ENCODE results near the gene TENM4.

The TENM4 gene

DNA sequence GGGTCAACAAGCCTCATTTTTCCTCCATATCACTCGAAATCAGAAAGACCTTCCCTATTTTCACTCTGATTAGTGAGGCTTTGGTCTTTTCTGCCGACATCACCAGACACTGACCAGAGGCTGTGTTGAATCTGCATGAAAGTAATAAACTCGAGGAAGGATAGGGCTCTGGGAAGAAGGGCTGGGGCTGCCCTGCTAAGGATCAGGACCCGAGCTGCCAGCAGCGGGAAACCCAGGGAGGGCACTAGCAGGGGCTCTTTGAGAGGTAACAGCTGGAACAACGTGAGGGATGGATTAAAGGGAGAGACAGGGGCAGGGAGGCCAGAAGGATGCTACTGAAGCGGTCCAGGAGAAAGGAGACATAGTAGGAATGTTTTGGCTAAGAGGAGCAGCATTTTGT lies 488.7 kb downstream of the TENM4 start:
- no peak for DNase-seq

DNA sequence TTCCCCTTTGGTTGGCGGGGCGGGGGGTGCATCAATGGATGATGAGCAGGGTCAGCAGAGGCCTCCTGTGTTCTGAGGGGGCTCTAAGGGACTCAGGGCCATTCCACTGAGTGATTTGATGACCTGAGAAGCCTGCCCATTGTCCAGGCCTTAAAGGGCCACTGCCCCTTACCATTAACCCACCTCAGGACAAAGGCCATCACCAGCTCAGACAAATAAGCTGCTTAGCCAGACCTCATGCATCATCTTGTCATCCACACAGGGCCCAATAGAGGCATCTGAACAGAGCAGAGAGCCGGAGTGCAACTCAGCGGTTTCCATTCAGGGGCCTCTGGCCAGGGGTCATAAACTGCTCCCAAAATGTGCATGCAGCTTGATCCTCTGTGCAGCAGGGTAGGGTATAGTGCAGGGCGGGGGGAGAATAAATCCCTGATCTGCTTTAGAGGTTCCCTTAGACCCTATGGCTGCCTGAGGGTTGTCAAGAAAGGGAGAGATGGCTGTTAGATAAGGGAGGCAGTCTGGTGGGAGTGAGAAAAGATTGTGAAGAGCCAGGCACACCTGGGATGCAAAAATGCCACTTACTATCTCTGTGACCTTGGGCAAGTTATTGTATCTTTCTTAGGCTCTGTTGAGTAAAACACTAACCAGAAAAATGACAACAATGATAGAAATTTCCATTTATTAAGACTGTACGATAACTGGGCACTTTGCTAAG lies 490.7 kb downstream of the TENM4 start:
- no peak for DNase-seq

DNA sequence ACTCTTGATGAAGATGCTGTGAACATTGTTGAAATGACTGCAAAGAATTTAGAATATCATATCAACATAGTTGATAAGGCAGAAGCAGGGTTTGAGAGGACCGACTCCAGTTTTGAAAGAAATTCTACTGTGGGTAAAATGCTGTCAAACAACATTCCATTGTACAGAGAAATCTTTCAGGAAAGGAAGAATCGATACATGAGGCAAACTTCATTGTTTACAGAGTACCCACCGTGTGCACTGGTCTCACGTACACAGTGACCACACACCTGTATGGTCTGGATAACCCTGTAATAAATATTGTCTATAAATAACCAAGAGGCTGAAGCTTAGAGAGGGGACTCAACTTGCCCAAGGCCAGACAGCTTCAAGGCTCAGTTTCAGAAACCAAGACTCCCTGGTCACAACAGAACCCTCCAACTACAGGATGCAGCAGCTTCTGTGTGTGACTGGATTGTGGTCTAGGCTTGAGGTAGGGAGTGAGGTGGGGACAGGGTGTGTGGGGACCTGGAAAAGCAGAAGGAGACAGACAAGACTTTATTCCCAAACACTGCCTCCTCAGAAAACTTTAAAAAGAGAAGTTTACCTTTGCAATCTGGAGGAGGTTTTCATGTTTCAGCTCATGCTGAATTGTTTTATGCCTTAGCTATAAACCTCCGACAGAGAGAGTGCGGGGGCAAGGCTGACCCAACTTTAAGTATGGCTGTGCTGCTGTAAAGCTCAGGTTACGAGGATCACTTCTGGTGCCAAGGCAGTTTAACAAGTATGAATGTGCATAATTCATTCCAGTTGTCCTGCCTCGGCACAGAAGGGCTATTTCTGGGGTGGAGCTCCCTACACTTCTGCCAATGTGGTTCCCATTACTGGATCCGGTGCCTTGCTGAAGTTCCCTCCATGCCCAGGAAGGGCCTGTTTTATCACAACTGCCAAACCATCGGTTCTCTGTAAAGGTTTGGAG lies 493.6 kb downstream of the TENM4 start:
- DNase-seq: no peak

DNA sequence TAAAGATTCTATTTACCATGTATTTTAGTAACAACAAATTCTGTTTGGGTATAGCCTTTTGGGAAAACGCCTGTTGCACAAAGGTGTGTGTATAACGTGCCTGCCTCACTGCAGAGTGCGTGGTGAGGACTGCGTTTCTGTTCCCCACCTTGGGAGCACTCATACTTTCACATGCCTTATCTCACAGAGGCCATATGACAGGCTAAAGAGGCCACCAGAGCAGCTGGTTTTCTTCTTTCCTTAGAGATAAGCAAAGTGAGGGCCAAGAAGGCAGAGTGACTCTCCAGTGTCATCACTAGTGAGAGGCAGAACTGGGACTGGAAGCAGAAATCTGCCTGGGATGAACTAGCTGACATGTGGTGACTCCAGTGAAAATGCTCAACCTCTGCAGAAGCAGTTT lies 497.0 kb downstream of the TENM4 start:
- no peak for DNase-seq

DNA sequence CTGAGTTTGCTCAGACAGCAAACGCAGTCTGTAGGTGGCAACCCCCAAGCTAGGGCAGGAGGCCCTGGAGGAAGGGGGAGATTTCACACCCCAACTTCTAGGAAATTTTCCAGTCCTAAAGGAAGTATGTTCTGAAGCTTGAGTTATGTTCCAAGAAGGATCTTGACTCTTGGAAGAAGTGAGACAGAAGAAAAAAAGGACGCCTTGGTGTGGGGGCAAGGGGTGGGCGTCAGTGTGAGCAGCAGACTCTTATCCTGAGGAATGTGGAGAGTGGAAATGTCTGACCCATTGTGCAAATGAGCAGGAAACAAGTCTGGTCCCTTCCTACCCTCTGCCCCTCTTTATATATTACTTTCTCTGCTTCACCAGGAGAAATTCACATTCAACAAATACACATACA lies 497.7 kb downstream of the TENM4 start:
- no peak for DNase-seq

DNA sequence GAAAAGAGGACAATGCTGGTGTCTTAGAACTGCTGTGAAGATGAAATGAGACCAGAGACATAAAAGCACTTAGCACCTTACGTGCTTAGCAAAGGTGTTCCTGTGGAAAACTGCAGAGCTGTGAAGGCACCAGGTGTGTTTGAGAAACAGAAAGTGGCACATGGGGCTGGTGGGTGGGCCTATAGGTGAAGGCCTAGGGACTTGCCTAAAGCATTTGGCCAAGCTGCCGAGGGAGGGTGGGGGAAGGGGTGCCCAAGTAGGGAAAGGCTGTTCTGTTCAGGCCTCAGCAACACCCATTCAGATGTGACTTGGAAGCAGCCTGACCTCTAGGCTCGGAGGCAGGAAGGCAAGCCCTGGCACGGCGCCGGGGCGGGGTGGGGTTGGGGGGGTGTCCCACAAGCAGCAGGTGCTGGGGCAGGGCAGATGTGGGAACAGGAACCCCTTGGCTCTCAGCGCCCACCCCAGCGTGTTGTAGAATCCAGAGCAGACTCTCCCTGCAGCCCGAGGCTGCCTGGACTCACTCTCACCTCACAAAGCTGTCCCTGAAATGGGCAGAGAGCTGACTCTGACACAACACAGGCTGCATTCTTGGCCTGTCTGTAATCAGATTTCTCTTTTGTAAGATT lies 499.5 kb downstream of the TENM4 start:
- DNase-seq: no peak

DNA sequence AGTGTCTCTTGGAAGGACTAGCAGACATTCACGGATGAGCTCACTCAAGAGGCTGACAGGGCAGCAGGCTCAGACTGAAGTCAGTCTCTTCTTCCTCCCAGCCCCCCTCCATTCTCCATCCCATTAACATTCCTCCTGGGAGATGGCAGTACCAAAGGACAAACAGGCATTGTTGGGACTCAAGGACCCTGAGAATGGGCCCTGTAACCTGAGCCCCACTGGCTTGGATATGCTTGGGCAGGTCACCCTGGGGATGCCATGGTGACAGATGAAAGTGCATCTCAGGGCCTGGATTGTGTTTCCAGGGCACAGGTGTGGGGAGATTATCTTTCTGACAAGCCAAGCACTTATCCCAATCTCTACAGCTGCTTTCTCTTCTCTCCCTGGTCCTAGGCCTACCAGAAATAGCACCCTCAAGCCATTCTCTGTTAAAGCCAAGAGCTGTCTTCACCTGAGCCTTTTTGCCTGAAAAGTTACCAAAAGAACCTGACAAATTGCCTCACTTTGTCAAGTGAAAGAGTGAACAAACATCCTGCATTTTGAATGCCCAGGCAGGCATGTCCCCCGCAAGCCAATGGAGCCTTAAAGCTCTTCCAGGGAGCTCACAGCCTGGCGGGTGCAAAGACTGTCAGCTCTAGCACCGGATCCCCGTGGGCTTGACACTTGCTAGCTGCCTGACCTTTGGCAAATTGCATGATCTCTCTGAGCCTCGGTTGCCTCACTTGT lies 500.2 kb downstream of the TENM4 start:
- peak; percentile 60 for DNase-seq

DNA sequence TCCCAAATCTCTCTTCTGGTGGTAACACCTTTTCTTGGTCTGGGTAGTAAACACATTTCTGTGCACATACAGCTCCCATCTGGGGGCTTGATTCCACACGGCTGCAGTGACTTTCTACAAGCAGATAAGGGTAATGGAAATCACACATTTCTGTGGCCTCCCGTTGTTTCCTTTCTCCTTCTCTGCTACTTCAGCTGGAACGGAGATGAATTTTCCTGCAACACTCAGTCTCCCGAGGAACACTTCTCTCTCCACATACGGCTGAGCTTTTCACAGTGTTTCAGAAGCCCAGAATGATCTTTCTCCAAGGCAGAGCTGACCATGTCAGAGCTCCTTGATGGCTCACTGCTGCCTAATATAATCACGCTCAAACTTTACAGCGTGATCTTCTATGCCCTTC lies 501.9 kb downstream of the TENM4 start:
- DNase-seq: no peak

DNA sequence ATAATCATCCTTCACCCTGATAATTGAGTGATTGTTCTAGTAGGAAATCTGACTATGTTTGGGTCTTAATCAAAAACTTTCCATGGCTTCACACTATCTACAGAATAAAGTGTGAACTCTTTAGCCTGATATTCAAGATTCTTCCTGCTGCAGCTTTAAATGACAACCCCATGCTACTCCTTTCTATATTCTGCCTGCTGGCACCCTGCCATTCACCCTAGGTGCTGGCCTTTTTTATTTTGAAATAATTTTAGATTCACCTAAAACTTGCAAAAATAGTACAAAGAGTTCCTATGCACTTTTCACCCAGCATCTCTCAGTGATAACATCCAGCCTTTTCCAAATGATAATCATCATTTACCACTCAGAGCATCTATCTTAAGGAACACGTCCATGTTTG lies 502.8 kb downstream of the TENM4 start:
- DNase-seq: no peak

DNA sequence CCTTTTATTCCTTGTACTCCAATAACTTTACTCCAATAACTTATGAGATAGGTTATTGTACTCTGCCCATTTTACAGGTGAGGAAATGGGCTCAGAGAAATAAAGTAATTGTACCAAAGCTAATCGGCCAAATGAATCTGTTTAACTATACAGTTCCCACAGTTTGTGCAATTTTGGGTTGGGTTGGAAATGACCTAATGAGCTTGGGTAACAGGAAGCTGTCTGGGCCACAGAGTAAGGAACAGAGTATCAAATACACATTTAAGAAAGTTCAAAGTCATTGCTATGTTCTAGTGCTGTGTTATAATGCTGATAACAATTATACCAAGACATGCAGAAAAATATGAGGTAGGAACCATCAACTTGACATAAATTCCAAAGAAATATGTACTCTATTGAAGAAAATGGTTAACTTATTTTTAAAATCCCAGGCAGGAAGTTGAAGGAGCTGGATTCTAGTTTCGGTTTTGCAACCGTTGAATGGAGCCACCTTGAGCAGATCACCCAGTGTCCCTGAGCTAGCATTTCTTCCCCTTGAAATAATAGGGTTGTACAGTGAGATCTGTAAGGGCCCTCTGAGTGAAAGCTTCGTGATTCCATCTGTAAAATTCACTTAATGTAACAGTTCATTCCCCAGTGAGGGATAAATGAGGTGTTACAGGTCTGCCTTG lies 505.3 kb downstream of the TENM4 start:
- no peak for DNase-seq

DNA sequence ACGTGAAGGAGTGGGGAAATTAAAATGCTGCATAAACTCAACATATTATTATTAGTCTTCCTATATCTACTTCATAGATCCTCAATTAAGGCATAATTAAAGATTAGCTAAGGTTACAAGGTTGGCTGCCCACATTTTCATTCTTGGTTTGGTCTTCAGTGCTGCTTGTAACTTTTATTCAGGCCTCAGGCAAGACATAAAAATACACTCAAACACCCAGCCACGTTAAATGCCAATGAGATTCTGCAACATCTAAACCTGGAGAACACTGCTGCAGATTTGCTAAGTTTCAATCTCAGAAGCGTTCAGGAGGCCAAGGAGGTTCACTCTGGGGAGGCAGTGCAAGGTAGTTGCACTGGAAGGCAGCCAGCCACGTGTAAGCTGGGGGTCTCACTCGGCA lies 507.5 kb downstream of the TENM4 start:
- no peak for DNase-seq

DNA sequence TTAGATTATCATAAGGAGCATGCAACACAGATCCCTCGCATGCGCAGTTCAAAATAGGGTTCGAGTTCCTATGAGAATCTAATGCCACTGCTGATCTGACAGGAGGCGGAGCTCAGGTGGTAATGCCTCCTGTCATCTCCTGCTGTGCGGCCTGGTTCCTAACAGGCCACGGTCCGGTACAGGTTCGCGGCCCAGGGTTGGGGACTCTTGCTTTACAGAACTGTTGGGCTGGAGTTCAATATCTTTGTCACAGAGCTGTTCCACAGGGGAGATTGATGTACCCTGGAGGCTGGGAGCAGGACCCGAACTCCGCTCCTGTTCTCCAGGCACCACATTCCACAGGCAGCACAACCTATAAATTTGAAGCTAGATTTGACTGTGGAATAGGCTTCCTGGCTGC lies 508.1 kb downstream of the TENM4 start:
- DNase-seq: no peak

DNA sequence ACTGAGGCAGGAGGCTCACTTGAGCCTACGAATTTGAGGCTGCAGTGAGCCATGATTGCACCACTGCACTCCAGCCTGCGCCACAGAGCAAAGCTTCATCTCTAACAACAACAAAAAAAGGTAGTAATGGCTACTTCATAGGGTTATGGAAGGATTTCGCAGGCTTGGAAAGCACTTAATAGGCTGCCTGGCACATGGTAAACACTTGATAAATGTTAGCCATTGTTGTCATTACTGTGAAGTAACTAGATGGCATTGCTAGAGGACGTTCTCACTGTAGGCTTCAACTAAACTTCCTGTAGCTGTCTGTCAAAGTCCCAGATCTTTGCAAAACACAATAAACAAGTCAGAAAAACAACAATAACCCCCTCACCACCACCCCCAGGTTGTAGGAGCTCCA lies 508.9 kb downstream of the TENM4 start:
- no peak for DNase-seq

DNA sequence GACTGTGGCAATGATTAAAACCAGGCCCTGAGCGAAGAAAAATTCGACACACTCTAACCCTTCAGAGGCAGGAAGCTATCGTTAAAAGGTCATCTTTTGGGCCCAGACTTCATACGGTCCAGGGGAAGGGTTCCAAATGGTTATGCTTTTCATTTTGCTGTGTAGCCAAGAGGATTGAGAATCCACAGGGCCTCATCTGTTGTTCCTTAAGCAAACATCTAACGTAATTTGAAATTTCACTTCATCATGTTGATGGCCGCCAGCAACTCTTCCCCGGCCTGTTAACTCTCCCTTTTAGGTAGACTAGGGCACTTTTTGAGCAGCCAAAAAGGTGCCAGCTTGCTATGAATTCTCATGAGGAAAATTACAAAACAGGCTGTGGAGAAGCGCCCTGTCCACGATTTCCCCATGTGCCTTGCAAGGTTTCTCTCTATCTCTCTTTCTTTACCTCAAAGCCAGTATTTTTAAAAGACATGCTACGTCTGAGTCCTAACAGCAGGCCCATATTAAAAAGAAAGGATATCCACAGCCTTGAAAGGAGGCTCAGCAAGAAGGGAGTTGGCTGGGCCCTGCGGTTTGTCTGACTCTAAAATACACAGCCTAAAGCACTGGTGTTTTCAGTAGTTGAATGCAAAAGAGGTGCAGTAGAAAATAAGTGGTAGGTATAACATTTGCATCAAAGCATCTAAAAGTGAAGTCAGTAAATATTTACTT lies 509.9 kb downstream of the TENM4 start:
- no peak for DNase-seq

DNA sequence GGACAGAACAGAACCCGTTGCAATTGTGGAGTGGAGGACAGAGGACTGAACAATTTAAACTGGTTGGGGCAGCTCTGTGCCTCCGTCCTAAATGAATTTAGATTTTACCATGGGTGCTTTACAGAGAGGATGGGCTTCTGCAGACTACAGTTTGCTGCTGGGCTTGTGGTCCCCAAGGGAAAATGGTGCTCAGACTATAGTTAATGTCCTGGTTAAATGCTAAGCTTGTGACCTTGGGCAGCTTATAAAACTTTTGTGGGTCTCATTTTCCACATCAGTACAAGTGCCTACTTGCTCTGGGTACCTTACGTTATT lies 511.0 kb downstream of the TENM4 start:
- DNase-seq: no peak

DNA sequence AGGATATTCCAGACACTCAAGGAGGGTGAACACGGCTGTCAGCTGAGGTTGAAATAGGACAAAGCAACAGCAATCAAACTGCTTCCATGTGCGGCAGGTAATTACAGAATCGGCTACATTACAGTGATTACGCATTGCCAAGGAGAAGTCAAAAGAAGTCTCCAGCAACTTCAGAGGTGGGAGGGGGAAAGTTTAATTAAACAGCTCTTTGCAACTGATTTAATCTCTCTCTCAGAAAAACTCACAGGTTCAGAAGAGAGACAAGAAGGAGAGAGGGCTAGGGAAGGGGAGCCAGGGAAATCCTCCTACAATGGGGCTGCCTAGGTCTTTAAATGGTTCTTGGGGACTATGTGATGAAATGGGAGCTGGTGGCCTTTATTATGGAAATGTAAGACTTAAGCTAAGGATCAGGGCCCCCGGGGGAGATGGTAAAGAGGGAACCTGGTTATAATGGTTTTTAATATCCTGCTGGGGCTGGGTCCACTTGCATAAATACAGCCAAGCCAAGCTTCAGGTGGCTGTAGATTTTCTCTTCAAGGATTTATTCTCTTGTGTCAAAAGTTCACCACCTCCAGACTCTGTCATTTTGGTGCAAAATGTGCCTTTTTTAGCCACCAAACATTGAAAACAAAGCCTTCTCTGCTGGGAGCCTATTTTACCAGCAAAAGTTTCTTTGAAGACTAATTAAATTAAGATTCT lies 511.5 kb downstream of the TENM4 start:
- DNase-seq: no peak

DNA sequence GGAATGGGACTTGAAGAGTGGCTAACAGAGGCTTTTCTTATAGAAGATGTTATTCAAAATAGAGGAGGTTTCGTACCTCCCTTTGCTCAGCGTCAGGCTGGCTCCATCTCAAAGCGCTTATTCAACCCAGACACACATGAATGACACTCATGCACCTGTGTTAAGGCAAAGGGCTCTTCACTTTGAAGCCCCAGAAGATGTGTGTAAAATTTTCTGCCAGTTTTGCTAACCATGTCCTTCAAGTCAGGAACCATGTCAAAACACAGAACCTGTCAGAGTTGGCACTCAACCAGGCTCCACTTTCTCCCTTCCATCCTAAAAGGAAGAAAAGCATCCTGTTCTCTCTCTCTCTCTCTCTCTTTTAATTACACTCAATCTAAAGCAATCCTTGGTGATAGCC lies 513.3 kb downstream of the TENM4 start:
- DNase-seq: no peak

DNA sequence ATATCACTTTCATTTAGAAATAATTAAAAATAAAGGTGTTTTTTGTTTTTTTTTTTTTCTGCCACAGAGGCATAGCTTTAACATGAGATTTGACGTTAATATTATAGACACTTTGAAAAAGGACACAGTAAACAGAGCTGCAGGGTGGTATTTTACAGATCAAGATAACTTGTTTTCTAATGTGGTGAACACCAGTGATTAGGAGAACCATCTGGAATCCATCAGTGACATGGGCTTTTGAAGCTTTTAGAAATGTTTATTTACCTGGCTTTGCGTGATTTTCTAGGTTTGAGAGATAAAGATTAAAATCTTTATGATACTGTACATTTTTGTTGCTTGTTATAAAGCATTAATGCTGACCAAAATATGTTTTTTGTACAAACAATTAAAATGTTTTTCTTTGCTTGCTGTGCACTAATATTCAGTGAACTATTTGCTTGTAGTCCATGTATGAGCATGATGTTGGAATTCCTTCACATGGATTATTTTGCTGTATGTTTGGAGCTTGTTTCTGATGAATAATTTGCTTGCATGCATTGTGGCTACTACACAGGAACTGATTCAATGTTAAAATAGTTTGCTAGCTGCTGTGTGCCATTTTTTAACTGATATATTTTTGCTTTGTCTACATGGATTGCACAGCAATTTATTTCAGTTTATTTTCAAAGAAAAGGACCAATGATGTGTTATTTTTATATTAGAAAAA lies 514.0 kb downstream of the TENM4 start:
- DNase-seq: no peak

DNA sequence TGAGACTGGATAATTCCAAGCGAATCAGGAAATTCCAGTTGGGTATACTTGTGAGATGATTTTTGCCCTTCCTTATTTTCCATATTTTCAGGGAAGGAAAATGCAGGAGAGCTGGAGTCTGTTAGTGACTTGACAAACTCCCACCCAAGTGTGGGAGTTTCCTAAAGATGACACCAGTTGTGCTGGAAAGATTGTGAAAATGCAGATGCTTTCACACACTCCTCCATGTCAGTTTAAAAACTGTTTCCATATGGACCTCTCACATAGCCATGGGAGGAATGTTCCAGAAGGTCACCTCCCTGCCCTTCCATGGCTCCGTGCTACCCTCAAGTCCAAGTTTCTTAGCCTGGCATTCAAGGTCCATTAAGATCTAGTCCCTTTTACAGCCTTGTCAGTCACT lies 515.4 kb downstream of the TENM4 start:
- DNase-seq: no peak

DNA sequence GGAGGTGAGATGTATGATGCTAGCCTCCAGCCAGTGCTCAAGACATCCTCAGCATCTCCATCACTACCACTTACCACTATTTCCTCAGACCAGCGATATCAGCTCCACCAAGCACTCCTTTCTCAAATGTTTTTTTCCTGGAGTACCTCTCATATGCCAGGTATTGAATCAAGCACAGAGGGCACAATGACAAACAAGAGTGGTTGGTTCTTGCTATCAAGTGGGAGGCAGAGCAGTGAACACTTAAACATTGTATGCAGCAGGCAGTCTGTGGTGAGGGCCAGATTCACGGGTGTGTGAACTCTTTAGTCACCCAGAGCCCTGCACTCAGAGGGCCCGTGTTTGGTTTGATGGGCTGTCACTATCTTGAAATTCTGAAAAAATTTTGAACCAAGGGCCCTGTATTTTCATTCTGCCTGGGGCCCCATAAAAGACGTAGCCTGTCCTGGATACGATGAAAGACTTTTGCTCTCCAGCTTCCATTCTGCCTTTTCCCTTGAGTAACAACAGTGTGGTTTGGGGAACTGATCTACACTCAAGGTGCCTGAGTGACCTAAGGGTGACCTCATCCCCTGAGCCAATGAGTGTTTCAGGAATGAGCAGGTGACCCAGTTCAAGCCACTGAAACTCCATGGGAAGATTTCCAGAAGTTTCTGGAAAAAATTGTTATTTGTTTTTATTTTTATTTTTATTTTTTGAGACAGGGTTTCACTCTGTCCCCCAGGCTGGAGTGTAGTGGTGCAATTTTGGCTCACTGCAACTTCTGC lies 517.8 kb downstream of the TENM4 start:
- DNase-seq: no peak
